ENCODE measurements around the gene COLGALT1. TPM values are rescaled to one million over a fixed set of nuclear protein-coding genes. Genes with fewer than 3 reads are reported as not detected.

The COLGALT1 gene
- total and polyA plus RNA-seq, 2 of the 8 experiments (the other 6 are each of a cell fraction or from before 2014, with no cell fraction given), result 44.7 to 58.1 TPM

DNA sequence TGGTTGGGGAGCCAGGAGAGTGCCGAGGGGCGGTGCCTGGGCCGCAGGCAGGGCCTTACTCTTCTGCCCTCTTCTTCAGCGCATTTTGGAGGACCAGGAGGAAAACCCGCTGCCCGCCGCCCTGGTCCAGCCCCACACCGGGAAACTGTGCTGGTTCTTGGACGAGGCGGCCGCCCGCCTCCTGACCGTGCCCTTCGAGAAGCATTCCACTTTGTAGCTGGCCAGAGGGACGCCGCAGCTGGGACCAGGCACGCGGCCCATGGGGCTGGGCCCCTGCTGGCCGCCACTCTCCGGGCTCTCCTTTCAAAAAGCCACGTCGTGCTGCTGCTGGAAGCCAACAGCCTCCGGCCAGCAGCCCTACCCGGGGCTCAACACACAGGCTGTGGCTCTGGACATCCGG, 34.6 kb upstream of the COLGALT1 start (continued):
- TF ChIP-seq EP300 (IDR thresholded peaks at IDR 0.05; ENCODE audit: borderline replicate concordance in 1 of 2, low read depth in 2 of 2, low read length in 2 of 2) (no peak), PHF8 (conservative IDR thresholded peaks at IDR 0.05; ENCODE audit: low read depth, low read length) (no peak), EGR1 (IDR thresholded peaks at IDR 0.05; ENCODE audit: borderline replicate concordance, low read depth, low read length) (no peak), TAF1 (IDR thresholded peaks at IDR 0.05; ENCODE audit: low read depth, low read length) (no peak)
- TF ChIP-seq, protein P1, sequence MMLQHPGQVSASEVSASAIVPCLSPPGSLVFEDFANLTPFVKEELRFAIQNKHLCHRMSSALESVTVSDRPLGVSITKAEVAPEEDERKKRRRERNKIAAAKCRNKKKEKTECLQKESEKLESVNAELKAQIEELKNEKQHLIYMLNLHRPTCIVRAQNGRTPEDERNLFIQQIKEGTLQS (IDR thresholded peaks at IDR 0.05; ENCODE audit: insufficient read depth, low read depth, low read length), result no peak
